Measurements from ENCODE around the gene UNC13B. TPM values are rescaled to one million over a fixed set of nuclear protein-coding genes. Genes with fewer than 3 reads are reported as not detected.

UNC13B gene
- total RNA-seq = 10 to 100 TPM; 19.1 to 46.9 (median 35.1) TPM

- Histone ChIP-seq H3K9me3 (no peaks in the 10 kb centered on the region), H3K27ac (peak within 1 kb of the TSS; percentile 68 to 89 (median 81)), H3K36me3 (no peaks in the 10 kb centered on the region), H3K27me3 (no peaks in the 10 kb centered on the region), H3K4me3 (replicated peaks in 1 of 3) (peak within 1 kb of the TSS; percentile 51 to 74 (median 72)), H3K4me1 (peaks cover 10% of the 10 kb centered on the region in 2 donors)
- DNase-seq = peak; percentile 94 to 96
- TF ChIP-seq CTCF (IDR thresholded peaks at IDR 0.05) = peak in 2 of 6 experiments; percentile 8 to 19
- peak; percentile 65 to 94 for TF ChIP-seq POLR2A (IDR thresholded peaks at IDR 0.05)
- 0% methylated on average over 21 to 36 of the region's 70 CpGs for WGBS, 2 donors
- intact Hi-C loops (cut with DNase I) = no loop called here
Observed at GRCh38 chr9:35161713-35162604, at the start of gene UNC13B. TSS of gene UNC13B (plus strand) at chr9:35162009. CDS start at chr9:35162284, 275 bp downstream.

- Histone ChIP-seq H3K27me3 (no peaks in the 10 kb centered on the region), H3K4me3 (replicated peaks in 1 of 3) (peak overlapping the region in 1 of 3 donors; percentile 55), H3K9me3 (no peaks in the 10 kb centered on the region), H3K36me3 (peaks cover 5 to 9% of the 10 kb centered on the region in 2 donors), H3K4me1 (peaks cover 34 to 52% of the 10 kb centered on the region in 2 donors), H3K27ac (peak overlapping the region; percentile 24 to 86 (median 74))
- 68 to 76% methylated on average over 3 of the region's 3 CpGs for WGBS, 2 donors
- TF ChIP-seq CTCF (IDR thresholded peaks at IDR 0.05) (no peak), POLR2A (IDR thresholded peaks at IDR 0.05) (no peak)
- DNase-seq = no peak
- intact Hi-C loops (cut with DNase I) = loop anchor here (10.0 kb wide), 1 partner anchor 442 kb away; no protein-coding TSS in a partner anchor
Observed at GRCh38 chr9:35112257-35113020, 49.4 kb upstream of the UNC13B start.

GRCh38 chr9:35114113-35114839 lies 47.5 kb upstream of the UNC13B start:
- Histone ChIP-seq H3K27ac (peak overlapping the region; percentile 74 to 92 (median 79)), H3K4me1 (peaks cover 34 to 52% of the 10 kb centered on the region in 2 donors), H3K36me3 (no peaks in the 10 kb centered on the region), H3K9me3 (no peaks in the 10 kb centered on the region), H3K27me3 (no peaks in the 10 kb centered on the region), H3K4me3 (replicated peaks in 1 of 3) (peak overlapping the region in 1 of 3 donors; percentile 42)
- DNase-seq = peak; percentile 74 to 77
- no peak for TF ChIP-seq POLR2A (IDR thresholded peaks at IDR 0.05)
- no peak for TF ChIP-seq CTCF (IDR thresholded peaks at IDR 0.05)
- WGBS, 2 donors = 7 to 10% methylated on average over 5 of the region's 5 CpGs
- intact Hi-C loops (cut with DNase I) = loop anchor here (10.0 kb wide), 1 partner anchor 441 kb away; no protein-coding TSS in a partner anchor

GRCh38 chr9:35114840-35115628 lies 46.8 kb upstream of the UNC13B start:
- H3K27ac ChIP-seq = peak overlapping the region; percentile 74 to 92 (median 79)
- peak; percentile 40 to 47 for DNase-seq
- no peaks in the 10 kb centered on the region for H3K27me3 ChIP-seq
- intact Hi-C loops (cut with DNase I) = loop anchor here (5.0 to 10.0 kb wide), 2 partner anchors 362 to 440 kb away; no protein-coding TSS in a partner anchor
- TF ChIP-seq CTCF (IDR thresholded peaks at IDR 0.05) = no peak
- no peak for TF ChIP-seq POLR2A (IDR thresholded peaks at IDR 0.05)
- peaks cover 34 to 51% of the 10 kb centered on the region in 2 donors for H3K4me1 ChIP-seq
- H3K4me3 ChIP-seq (replicated peaks in 1 of 3) = peak overlapping the region; percentile 25 to 42 (median 41)
- no peaks in the 10 kb centered on the region for H3K9me3 ChIP-seq
- 14 to 16% methylated on average over 11 to 12 of the region's 12 CpGs for WGBS, 2 donors
- H3K36me3 ChIP-seq = no peaks in the 10 kb centered on the region
